Subcutaneous adipose tissue (tissue), 4 donors: ENCODE measurements around the gene PHKG1. TPM values are rescaled to one million over a fixed set of nuclear protein-coding genes. Genes with fewer than 3 reads are reported as not detected.

ENCODE experiments used
- small RNA-seq: library from RNA; depleted of rRNA; stranded (forward); fragments of <200 nt; gene quantifications from one replicate; pipeline ENCODE3, GENCODE V24; 2016
- total RNA-seq, 4 donors: library from RNA; depleted of rRNA; stranded (reverse); fragments of >200 nt; gene quantifications; one replicate each; pipeline ENCODE4 v1.1.0, GENCODE V29; 2016
- TF ChIP-seq, protein P1 (sequence below): fragments of 450-650 bp; IDR thresholded peaks from one replicate; pipeline ENCODE4 v1.5.1; 2016; ENCODE audit warnings: low read depth, mild to moderate bottlenecking, control low read depth, antibody characterized with exemption, moderate library complexity

Gene PHKG1
- total RNA-seq, 4 donors from 2014 or later = 1.1 to 4.2 (median 3.9) TPM; not detected in 1

- TF ChIP-seq, protein P1, sequence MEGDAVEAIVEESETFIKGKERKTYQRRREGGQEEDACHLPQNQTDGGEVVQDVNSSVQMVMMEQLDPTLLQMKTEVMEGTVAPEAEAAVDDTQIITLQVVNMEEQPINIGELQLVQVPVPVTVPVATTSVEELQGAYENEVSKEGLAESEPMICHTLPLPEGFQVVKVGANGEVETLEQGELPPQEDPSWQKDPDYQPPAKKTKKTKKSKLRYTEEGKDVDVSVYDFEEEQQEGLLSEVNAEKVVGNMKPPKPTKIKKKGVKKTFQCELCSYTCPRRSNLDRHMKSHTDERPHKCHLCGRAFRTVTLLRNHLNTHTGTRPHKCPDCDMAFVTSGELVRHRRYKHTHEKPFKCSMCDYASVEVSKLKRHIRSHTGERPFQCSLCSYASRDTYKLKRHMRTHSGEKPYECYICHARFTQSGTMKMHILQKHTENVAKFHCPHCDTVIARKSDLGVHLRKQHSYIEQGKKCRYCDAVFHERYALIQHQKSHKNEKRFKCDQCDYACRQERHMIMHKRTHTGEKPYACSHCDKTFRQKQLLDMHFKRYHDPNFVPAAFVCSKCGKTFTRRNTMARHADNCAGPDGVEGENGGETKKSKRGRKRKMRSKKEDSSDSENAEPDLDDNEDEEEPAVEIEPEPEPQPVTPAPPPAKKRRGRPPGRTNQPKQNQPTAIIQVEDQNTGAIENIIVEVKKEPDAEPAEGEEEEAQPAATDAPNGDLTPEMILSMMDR = no peak
Observed at GRCh38 chr7:56048245-56048644, 44.5 kb downstream of the PHKG1 start.

- TF ChIP-seq, protein P1 = no peak
Observed at GRCh38 chr7:56046721-56047445, 45.9 kb downstream of the PHKG1 start.

GRCh38 chr7:56040730-56041129 is 52.0 kb downstream of the PHKG1 start:
- TF ChIP-seq, protein P1 = no peak

DNA sequence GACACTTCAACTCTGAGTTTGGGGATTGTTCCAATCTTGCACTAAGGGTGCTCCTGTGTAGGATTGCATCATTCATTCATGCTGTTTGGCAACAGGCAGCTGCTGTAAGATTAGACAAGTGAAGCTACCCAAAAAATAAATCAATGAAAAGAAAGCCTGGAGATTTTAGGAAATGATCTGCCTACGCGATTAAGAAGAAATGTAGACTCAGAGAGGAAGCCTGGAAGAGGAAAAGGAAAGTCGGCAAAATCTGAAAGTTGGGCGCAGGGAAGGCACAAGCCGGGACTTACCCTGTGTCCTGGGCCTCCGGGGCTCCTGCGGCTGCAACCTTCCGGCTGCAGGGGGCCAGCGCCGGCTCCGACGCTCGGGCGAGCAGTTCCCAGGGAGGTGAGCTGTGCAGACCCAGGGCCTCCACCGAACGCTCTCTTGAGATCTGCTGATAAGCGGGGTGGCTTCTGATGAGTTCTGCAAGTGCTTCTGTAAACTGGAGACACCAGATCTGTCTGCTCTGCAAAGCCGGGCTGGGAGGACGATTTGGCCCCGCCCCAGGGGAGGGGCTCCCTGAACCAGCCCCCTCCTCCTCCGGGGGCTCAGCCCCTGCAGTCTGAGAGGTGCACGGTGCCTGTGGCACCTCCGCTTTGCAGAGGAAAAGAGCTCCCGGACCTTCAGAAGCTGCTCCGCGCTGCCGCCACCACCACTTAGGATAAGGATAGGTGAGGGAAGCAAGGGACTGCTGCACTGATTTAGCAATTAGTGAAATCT is 58.9 kb downstream of the PHKG1 start:
- TF ChIP-seq, protein P1 = no peak

DNA sequence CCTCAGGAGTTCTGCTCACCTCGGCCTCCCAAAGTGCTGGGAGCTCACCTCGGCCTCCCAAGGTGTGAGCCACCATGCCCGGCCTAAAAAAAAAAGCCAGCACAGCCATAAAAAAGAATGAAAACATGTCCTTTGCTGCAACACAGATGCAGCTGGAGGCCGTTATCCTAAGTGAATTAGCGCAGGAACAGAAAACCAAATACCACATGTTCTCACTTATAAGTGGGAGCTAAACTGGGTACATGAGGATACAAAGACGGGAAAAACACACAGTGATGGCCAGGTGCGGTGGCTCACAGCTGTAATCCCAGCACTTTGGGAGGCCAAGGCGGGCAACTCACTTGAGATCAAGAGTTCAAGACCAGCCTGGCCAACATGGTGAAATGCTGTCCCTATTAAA is 62.4 kb downstream of the PHKG1 start:
- TF ChIP-seq, protein P1 = no peak

Small RNA genes within 50 kb of the gene (small RNA-seq; reads per million reads assigned to genes)
- not detected for gene SNORA15
- gene SNORA22B = not detected

Other genes starting within 250 kb of the PHKG1 start
- gene SEPTIN14, start 230.2 kb downstream of the PHKG1 start, total RNA-seq = not detected
- gene ZNF713, start 205.5 kb downstream of the PHKG1 start, total RNA-seq = 1 to 10 TPM; 1.3 to 3.8 (median 3.2) TPM
- gene MRPS17, start 141.1 kb downstream of the PHKG1 start, total RNA-seq = 10 to 100 TPM in 1 of 4 donors, 1 to 10 TPM in 3; 5.1 to 10.1 (median 6.0) TPM
- gene NIPSNAP2, start 128.4 kb downstream of the PHKG1 start, total RNA-seq = 10 to 100 TPM; 56.9 to 79.9 (median 69.8) TPM
- gene PSPH, start 41.5 kb downstream of the PHKG1 start, total RNA-seq = 10 to 100 TPM; 11.2 to 23.0 (median 13.2) TPM
- 100 to 1,000 TPM in 1 of 4 donors, 10 to 100 TPM in 3; 75.1 to 133 (median 89.5) TPM for gene CCT6A, start 41.2 kb downstream of the PHKG1 start, total RNA-seq
- 100 to 1,000 TPM in 3 of 4 donors, 10 to 100 TPM in 1; 79.1 to 169 (median 118) TPM for gene SUMF2, start 28.7 kb downstream of the PHKG1 start, total RNA-seq
- 100 to 1,000 TPM; 252 to 344 (median 293) TPM for gene CHCHD2, start 13.5 kb upstream of the PHKG1 start, total RNA-seq
- not detected for gene NUPR2, start 23.5 kb upstream of the PHKG1 start, total RNA-seq